ENCODE data around the gene ORMDL1. TPM values are rescaled to one million over a fixed set of nuclear protein-coding genes. Genes with fewer than 3 reads are reported as not detected.

ORMDL1 gene
- total RNA-seq, 1 experiment from 2014 or later, result 38.4 TPM

DNA sequence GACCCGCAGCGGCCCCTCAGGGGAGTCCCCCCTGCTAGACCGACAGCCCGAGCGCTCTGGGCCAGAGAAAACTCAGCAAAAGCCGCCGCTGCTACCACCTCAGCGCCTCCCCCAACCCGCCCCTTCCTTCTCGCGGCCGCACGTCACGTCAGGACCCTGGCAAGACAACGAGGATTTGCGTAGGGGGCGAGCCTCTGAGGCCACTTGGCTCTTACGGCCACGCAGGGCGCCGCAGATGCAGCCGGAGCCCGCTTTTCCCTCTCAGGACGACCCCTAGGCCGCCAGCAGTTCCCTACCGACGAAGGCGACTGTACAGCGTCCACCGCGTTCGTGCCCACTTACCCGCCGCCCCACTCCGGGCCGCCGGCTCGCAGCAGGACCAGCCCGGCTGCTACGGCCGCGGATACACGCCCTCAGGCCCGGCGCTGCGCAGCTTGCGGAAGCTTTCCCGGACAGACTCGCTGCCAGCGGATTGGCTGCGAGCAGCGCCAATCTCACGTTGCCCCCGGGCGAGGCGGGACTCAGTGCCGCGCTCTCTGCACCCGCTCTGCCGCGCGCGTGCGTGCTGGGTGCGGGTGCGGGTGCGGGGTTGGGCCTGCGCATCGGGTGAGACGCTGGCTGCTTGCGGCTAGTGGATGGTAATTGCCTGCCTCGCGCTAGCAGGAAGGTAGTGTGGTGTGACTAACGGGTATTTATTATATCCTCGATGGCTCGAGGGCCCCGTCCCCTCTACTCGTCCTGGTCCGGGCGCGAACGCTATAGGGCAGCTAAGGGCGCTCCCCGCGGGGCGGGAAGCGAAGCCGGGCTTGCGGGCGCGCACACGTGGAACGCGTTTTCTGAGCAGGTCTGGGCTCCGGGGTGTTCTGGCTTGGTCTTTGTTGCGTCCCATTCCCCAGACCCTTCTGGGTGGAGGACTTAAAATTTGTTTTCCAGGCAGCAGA lies at the start of gene ORMDL1, which contains the start of gene PMS1 (continued):
- TF ChIP-seq, protein P1, sequence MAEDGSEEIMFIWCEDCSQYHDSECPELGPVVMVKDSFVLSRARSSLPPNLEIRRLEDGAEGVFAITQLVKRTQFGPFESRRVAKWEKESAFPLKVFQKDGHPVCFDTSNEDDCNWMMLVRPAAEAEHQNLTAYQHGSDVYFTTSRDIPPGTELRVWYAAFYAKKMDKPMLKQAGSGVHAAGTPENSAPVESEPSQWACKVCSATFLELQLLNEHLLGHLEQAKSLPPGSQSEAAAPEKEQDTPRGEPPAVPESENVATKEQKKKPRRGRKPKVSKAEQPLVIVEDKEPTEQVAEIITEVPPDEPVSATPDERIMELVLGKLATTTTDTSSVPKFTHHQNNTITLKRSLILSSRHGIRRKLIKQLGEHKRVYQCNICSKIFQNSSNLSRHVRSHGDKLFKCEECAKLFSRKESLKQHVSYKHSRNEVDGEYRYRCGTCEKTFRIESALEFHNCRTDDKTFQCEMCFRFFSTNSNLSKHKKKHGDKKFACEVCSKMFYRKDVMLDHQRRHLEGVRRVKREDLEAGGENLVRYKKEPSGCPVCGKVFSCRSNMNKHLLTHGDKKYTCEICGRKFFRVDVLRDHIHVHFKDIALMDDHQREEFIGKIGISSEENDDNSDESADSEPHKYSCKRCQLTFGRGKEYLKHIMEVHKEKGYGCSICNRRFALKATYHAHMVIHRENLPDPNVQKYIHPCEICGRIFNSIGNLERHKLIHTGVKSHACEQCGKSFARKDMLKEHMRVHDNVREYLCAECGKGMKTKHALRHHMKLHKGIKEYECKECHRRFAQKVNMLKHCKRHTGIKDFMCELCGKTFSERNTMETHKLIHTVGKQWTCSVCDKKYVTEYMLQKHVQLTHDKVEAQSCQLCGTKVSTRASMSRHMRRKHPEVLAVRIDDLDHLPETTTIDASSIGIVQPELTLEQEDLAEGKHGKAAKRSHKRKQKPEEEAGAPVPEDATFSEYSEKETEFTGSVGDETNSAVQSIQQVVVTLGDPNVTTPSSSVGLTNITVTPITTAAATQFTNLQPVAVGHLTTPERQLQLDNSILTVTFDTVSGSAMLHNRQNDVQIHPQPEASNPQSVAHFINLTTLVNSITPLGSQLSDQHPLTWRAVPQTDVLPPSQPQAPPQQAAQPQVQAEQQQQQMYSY (CRISPR knock-in tag; IDR thresholded peaks at IDR 0.05), result no peak
- TF ChIP-seq, protein P2, sequence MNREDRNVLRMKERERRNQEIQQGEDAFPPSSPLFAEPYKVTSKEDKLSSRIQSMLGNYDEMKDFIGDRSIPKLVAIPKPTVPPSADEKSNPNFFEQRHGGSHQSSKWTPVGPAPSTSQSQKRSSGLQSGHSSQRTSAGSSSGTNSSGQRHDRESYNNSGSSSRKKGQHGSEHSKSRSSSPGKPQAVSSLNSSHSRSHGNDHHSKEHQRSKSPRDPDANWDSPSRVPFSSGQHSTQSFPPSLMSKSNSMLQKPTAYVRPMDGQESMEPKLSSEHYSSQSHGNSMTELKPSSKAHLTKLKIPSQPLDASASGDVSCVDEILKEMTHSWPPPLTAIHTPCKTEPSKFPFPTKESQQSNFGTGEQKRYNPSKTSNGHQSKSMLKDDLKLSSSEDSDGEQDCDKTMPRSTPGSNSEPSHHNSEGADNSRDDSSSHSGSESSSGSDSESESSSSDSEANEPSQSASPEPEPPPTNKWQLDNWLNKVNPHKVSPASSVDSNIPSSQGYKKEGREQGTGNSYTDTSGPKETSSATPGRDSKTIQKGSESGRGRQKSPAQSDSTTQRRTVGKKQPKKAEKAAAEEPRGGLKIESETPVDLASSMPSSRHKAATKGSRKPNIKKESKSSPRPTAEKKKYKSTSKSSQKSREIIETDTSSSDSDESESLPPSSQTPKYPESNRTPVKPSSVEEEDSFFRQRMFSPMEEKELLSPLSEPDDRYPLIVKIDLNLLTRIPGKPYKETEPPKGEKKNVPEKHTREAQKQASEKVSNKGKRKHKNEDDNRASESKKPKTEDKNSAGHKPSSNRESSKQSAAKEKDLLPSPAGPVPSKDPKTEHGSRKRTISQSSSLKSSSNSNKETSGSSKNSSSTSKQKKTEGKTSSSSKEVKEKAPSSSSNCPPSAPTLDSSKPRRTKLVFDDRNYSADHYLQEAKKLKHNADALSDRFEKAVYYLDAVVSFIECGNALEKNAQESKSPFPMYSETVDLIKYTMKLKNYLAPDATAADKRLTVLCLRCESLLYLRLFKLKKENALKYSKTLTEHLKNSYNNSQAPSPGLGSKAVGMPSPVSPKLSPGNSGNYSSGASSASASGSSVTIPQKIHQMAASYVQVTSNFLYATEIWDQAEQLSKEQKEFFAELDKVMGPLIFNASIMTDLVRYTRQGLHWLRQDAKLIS (CRISPR knock-in tag; IDR thresholded peaks at IDR 0.05; ENCODE audit: borderline replicate concordance), result no peak
- TF ChIP-seq, protein P3, sequence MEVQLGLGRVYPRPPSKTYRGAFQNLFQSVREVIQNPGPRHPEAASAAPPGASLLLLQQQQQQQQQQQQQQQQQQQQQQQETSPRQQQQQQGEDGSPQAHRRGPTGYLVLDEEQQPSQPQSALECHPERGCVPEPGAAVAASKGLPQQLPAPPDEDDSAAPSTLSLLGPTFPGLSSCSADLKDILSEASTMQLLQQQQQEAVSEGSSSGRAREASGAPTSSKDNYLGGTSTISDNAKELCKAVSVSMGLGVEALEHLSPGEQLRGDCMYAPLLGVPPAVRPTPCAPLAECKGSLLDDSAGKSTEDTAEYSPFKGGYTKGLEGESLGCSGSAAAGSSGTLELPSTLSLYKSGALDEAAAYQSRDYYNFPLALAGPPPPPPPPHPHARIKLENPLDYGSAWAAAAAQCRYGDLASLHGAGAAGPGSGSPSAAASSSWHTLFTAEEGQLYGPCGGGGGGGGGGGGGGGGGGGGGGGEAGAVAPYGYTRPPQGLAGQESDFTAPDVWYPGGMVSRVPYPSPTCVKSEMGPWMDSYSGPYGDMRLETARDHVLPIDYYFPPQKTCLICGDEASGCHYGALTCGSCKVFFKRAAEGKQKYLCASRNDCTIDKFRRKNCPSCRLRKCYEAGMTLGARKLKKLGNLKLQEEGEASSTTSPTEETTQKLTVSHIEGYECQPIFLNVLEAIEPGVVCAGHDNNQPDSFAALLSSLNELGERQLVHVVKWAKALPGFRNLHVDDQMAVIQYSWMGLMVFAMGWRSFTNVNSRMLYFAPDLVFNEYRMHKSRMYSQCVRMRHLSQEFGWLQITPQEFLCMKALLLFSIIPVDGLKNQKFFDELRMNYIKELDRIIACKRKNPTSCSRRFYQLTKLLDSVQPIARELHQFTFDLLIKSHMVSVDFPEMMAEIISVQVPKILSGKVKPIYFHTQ (CRISPR knock-in tag; IDR thresholded peaks at IDR 0.05), result no peak
- TF ChIP-seq, protein P4, sequence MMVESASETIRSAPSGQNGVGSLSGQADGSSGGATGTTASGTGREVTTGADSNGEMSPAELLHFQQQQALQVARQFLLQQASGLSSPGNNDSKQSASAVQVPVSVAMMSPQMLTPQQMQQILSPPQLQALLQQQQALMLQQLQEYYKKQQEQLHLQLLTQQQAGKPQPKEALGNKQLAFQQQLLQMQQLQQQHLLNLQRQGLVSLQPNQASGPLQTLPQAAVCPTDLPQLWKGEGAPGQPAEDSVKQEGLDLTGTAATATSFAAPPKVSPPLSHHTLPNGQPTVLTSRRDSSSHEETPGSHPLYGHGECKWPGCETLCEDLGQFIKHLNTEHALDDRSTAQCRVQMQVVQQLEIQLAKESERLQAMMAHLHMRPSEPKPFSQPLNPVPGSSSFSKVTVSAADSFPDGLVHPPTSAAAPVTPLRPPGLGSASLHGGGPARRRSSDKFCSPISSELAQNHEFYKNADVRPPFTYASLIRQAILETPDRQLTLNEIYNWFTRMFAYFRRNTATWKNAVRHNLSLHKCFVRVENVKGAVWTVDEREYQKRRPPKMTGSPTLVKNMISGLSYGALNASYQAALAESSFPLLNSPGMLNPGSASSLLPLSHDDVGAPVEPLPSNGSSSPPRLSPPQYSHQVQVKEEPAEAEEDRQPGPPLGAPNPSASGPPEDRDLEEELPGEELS (CRISPR knock-in tag; IDR thresholded peaks at IDR 0.05), result peak; percentile 69; the same call in 1 of the 2 replicates
- no peak; the same call in 1 of the 2 replicates for TF ChIP-seq IRF2 (CRISPR knock-in tag; IDR thresholded peaks at IDR 0.05; ENCODE audit: borderline replicate concordance, low read depth)
- TF ChIP-seq RELA (CRISPR knock-in tag; IDR thresholded peaks at IDR 0.05; ENCODE audit: borderline replicate concordance), result no peak; the same call in 1 of the 2 replicates
- TF ChIP-seq TEAD4 (CRISPR knock-in tag; IDR thresholded peaks at IDR 0.05), result peak; percentile 52; the same call in 1 of the 2 replicates
- TF ChIP-seq MXD4 (CRISPR knock-in tag; IDR thresholded peaks at IDR 0.05; ENCODE audit: borderline replicate concordance), result no peak
- no peak for TF ChIP-seq ZNF396 (CRISPR knock-in tag; IDR thresholded peaks at IDR 0.05; ENCODE audit: borderline replicate concordance)
- TF ChIP-seq GTF2I (CRISPR knock-in tag; conservative IDR thresholded peaks at IDR 0.05), result no peak
- TF ChIP-seq, protein P5, sequence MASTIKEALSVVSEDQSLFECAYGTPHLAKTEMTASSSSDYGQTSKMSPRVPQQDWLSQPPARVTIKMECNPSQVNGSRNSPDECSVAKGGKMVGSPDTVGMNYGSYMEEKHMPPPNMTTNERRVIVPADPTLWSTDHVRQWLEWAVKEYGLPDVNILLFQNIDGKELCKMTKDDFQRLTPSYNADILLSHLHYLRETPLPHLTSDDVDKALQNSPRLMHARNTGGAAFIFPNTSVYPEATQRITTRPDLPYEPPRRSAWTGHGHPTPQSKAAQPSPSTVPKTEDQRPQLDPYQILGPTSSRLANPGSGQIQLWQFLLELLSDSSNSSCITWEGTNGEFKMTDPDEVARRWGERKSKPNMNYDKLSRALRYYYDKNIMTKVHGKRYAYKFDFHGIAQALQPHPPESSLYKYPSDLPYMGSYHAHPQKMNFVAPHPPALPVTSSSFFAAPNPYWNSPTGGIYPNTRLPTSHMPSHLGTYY (CRISPR knock-in tag; IDR thresholded peaks at IDR 0.05), result no peak
- TF ChIP-seq, protein P6, sequence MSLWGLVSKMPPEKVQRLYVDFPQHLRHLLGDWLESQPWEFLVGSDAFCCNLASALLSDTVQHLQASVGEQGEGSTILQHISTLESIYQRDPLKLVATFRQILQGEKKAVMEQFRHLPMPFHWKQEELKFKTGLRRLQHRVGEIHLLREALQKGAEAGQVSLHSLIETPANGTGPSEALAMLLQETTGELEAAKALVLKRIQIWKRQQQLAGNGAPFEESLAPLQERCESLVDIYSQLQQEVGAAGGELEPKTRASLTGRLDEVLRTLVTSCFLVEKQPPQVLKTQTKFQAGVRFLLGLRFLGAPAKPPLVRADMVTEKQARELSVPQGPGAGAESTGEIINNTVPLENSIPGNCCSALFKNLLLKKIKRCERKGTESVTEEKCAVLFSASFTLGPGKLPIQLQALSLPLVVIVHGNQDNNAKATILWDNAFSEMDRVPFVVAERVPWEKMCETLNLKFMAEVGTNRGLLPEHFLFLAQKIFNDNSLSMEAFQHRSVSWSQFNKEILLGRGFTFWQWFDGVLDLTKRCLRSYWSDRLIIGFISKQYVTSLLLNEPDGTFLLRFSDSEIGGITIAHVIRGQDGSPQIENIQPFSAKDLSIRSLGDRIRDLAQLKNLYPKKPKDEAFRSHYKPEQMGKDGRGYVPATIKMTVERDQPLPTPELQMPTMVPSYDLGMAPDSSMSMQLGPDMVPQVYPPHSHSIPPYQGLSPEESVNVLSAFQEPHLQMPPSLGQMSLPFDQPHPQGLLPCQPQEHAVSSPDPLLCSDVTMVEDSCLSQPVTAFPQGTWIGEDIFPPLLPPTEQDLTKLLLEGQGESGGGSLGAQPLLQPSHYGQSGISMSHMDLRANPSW (CRISPR knock-in tag; conservative IDR thresholded peaks at IDR 0.05; ENCODE audit: low read depth), result 0 out of 2 replicates have a peak, but pooled peaks have one; percentile 41
- TF ChIP-seq, protein P7, sequence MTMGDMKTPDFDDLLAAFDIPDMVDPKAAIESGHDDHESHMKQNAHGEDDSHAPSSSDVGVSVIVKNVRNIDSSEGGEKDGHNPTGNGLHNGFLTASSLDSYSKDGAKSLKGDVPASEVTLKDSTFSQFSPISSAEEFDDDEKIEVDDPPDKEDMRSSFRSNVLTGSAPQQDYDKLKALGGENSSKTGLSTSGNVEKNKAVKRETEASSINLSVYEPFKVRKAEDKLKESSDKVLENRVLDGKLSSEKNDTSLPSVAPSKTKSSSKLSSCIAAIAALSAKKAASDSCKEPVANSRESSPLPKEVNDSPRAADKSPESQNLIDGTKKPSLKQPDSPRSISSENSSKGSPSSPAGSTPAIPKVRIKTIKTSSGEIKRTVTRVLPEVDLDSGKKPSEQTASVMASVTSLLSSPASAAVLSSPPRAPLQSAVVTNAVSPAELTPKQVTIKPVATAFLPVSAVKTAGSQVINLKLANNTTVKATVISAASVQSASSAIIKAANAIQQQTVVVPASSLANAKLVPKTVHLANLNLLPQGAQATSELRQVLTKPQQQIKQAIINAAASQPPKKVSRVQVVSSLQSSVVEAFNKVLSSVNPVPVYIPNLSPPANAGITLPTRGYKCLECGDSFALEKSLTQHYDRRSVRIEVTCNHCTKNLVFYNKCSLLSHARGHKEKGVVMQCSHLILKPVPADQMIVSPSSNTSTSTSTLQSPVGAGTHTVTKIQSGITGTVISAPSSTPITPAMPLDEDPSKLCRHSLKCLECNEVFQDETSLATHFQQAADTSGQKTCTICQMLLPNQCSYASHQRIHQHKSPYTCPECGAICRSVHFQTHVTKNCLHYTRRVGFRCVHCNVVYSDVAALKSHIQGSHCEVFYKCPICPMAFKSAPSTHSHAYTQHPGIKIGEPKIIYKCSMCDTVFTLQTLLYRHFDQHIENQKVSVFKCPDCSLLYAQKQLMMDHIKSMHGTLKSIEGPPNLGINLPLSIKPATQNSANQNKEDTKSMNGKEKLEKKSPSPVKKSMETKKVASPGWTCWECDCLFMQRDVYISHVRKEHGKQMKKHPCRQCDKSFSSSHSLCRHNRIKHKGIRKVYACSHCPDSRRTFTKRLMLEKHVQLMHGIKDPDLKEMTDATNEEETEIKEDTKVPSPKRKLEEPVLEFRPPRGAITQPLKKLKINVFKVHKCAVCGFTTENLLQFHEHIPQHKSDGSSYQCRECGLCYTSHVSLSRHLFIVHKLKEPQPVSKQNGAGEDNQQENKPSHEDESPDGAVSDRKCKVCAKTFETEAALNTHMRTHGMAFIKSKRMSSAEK (CRISPR knock-in tag; IDR thresholded peaks at IDR 0.05; ENCODE audit: borderline replicate concordance), result no peak
- TF ChIP-seq SP1 (CRISPR knock-in tag; conservative IDR thresholded peaks at IDR 0.05), result peak; percentile 87

Data from WTC11 (cell line).